GM23338 (cell line): ENCODE data around the gene SLCO3A1. TPM values are rescaled to one million over a fixed set of nuclear protein-coding genes. Genes with fewer than 3 reads are reported as not detected.

Source experiments
- ATAC-seq: fragments of 200-7000 bp; cut with Tn5 transposase; 3 replicates; pipeline ENCODE4 v1.9.1; 2020
- DNase-seq: peaks from one replicate; pipeline ENCODE4 v3.0.0-alpha.2; 2015; ENCODE audit warnings: low spot score
- H2AFZ ChIP-seq: fragments of 200-600 bp; sonication (generic); 2 replicates; pipeline ENCODE4 v1.8.0; 2016; ENCODE audit warnings: antibody characterized with exemption, mild to moderate bottlenecking, moderate library complexity
- H3F3A ChIP-seq: fragments of 200-600 bp; sonication (generic); replicated peaks from 2 replicates; pipeline ENCODE4 v1.8.0; 2017; ENCODE audit warnings: antibody characterized with exemption, mixed run types, low read depth
- H3K27ac ChIP-seq: fragments of 200-600 bp; sonication (generic); 2 replicates; pipeline ENCODE4 v1.6.1; 2016; ENCODE audit warnings: low read depth
- H3K27me3 ChIP-seq: fragments of 200-600 bp; sonication (generic); 2 replicates; pipeline ENCODE4 v1.8.0; 2016; ENCODE audit warnings: mild to moderate bottlenecking, mixed run types, moderate library complexity; ENCODE audit not compliant: insufficient read depth
- H3K36me3 ChIP-seq: fragments of 200-600 bp; sonication (generic); 2 replicates; pipeline ENCODE4 v1.8.0; 2016; ENCODE audit warnings: mild to moderate bottlenecking; ENCODE audit not compliant: insufficient read depth
- H3K4me1 ChIP-seq: fragments of 200-600 bp; sonication (generic); 2 replicates; pipeline ENCODE4 v1.8.0; 2016; ENCODE audit warnings: mild to moderate bottlenecking, moderate library complexity; ENCODE audit not compliant: insufficient read depth
- H3K4me2 ChIP-seq: fragments of 200-600 bp; sonication (generic); 2 replicates; pipeline ENCODE4 v1.7.1; 2017; ENCODE audit warnings: mixed run types
- H3K4me3 ChIP-seq: fragments of 200-600 bp; sonication (generic); 2 replicates; pipeline ENCODE4 v1.6.1; 2016; ENCODE audit warnings: mixed run types
- H3K79me2 ChIP-seq: fragments of 200-600 bp; sonication (generic); replicated peaks from 2 replicates; pipeline ENCODE4 v1.8.0; 2017; ENCODE audit warnings: mild to moderate bottlenecking; ENCODE audit not compliant: insufficient read depth
- H3K9me2 ChIP-seq: fragments of 200-600 bp; sonication (generic); 2 replicates; pipeline ENCODE4 v1.8.0; 2017; ENCODE audit not compliant: insufficient read depth
- H4K20me1 ChIP-seq: fragments of 200-600 bp; sonication (generic); replicated peaks from 2 replicates; pipeline ENCODE4 v1.8.0; 2017; ENCODE audit warnings: mild to moderate bottlenecking; ENCODE audit not compliant: insufficient read depth
- H3K27ac Mint-ChIP-seq: 2 replicates; pipeline ENCODE4 v1.8.0; 2020; ENCODE audit warnings: inconsistent platforms, mild to moderate bottlenecking, moderate library complexity, mixed read lengths
- H3K27me3 Mint-ChIP-seq: 3 replicates; pipeline ENCODE4 v1.8.0; 2022; ENCODE audit warnings: low read depth, mild to moderate bottlenecking, moderate library complexity, mixed read lengths, inconsistent platforms; ENCODE audit not compliant: insufficient read depth, poor library complexity
- H3K36me3 Mint-ChIP-seq: 3 replicates; pipeline ENCODE4 v1.8.0; 2021; ENCODE audit warnings: low read depth, mild to moderate bottlenecking, inconsistent platforms, moderate library complexity, mixed read lengths
- H3K4me1 Mint-ChIP-seq: 3 replicates; pipeline ENCODE4 v1.8.0; 2020; ENCODE audit warnings: mild to moderate bottlenecking, inconsistent platforms, mixed read lengths
- H3K4me3 Mint-ChIP-seq: 3 replicates; pipeline ENCODE4 v1.8.0; 2021; ENCODE audit warnings: moderate library complexity, mild to moderate bottlenecking, inconsistent platforms, mixed read lengths
- H3K9me3 Mint-ChIP-seq: 3 replicates; pipeline ENCODE4 v1.8.0; 2020; ENCODE audit warnings: moderate library complexity, mild to moderate bottlenecking, inconsistent platforms, mixed read lengths
- CREB1 ChIP-seq: fragments of 250-450 bp; sonication (Bioruptor Pico); IDR thresholded peaks from 2 replicates; pipeline ENCODE4 v1.5.0; 2020; ENCODE audit warnings: low read depth, mild to moderate bottlenecking, moderate library complexity
- CTCF ChIP-seq, 2 experiments: fragments of 200-600 bp in 1 of 2; sonication (generic) in 1 of 2; conservative IDR thresholded peaks; 2 replicates each; pipeline versions ENCODE4 v1.5.1 to v1.6.1; 2016 to 2017; ENCODE audit warnings: antibody characterized with exemption in 2 of 2, low read depth in 2 of 2, mild to moderate bottlenecking in 2 of 2, moderate library complexity in 1 of 2
- EZH2 ChIP-seq: fragments of 200-600 bp; sonication (generic); IDR thresholded peaks from one replicate; pipeline ENCODE4 v1.8.0; 2017; ENCODE audit warnings: antibody characterized with exemption, mild to moderate bottlenecking, low read depth; ENCODE audit not compliant: unreplicated experiment
- POLR2AphosphoS5 ChIP-seq: IDR thresholded peaks from 2 replicates; pipeline ENCODE4 v1.6.1; 2016; ENCODE audit warnings: antibody characterized with exemption, low read depth
- REST ChIP-seq: IDR thresholded peaks from one replicate; pipeline ENCODE4 v1.6.1; 2018; ENCODE audit warnings: antibody characterized with exemption; ENCODE audit not compliant: unreplicated experiment
- ZNF114 ChIP-seq: fragments of 250-450 bp; sonication (Bioruptor Pico); IDR thresholded peaks from 2 replicates; pipeline ENCODE4 v1.5.0; 2020; ENCODE audit warnings: mild to moderate bottlenecking, moderate library complexity
- ZNF331 ChIP-seq: fragments of 250-450 bp; sonication (Bioruptor Pico); IDR thresholded peaks from 2 replicates; pipeline ENCODE4 v1.5.0; 2020; ENCODE audit warnings: low read depth, mild to moderate bottlenecking, moderate library complexity
- ZNF462 ChIP-seq: fragments of 250-450 bp; sonication (Bioruptor Pico); IDR thresholded peaks from 2 replicates; pipeline ENCODE4 v1.5.0; 2020; ENCODE audit warnings: mild to moderate bottlenecking, moderate library complexity
- polyA plus RNA-seq: library from polyadenylated mRNA; unstranded; fragments of >200 nt; fragmentation: Nextera tagmentation; extraction: Ambion mirVana; gene quantifications from 2 replicates; pipeline ENCODE4 v1.2.1, GENCODE V29; 2016
- total RNA-seq: library from RNA; depleted of rRNA; stranded (reverse); fragments of >200 nt; shearing (Covaris generic); gene quantifications from 2 replicates; pipeline ENCODE4 v1.2.3, GENCODE V29; 2014

The SLCO3A1 gene
- total and polyA plus RNA-seq, 2 experiments from 2014 or later = 7.3 to 9.4 TPM

- TF ChIP-seq ZNF462 (CRISPR knock-in tag) = no peak
- no peak for TF ChIP-seq EZH2
- TF ChIP-seq ZNF331 (CRISPR knock-in tag) = no peak
- no peak for TF ChIP-seq CTCF (conservative IDR thresholded peaks at IDR 0.05; ENCODE audit: low read depth in 2 of 2)
- TF ChIP-seq POLR2AphosphoS5 = no peak
- TF ChIP-seq ZNF114 (CRISPR knock-in tag) = no peak
- TF ChIP-seq REST = no peak
- no peak for TF ChIP-seq CREB1 (CRISPR knock-in tag)
- no peaks in the 10 kb centered on the region for H4K20me1 ChIP-seq
- ATAC-seq = no peak
- Mint-ChIP-seq H3K36me3 (peaks cover 8% of the 10 kb centered on the region; the same call in 1 of the 3 replicates), H3K9me3 (peaks cover 2% of the 10 kb centered on the region; the same call in 1 of the 3 replicates), H3K4me3 (no peak overlapping the region), H3K27me3 (peaks cover 14% of the 10 kb centered on the region), H3K4me1 (peaks cover 48% of the 10 kb centered on the region), H3K27ac (peak overlapping the region; percentile 21)
- H3K4me2 ChIP-seq = no peak overlapping the region
- no peaks in the 10 kb centered on the region for H3K9me2 ChIP-seq
- H3F3A ChIP-seq = no peaks in the 10 kb centered on the region
- H3K79me2 ChIP-seq = no peaks in the 10 kb centered on the region
- H3K27me3 ChIP-seq = no peaks in the 10 kb centered on the region
- no peak for DNase-seq
- H3K36me3 ChIP-seq = no peaks in the 10 kb centered on the region
- no peak overlapping the region for H3K4me3 ChIP-seq
- H3K4me1 ChIP-seq = peaks cover 19% of the 10 kb centered on the region
- H3K27ac ChIP-seq = peak overlapping the region; percentile 2; the same call in 1 of the 2 replicates
- H2AFZ ChIP-seq = no peak overlapping the region
These were observed 252.1 kb downstream of the SLCO3A1 start for GRCh38 chr15:92105611-92106010.
